ENCODE measurements around the gene STAB1. TPM values are rescaled to one million over a fixed set of nuclear protein-coding genes. Genes with fewer than 3 reads are reported as not detected.
A peak's percentile ranks its signal among the peaks of the same experiment; 100 is the strongest.

Gene STAB1, protein sequence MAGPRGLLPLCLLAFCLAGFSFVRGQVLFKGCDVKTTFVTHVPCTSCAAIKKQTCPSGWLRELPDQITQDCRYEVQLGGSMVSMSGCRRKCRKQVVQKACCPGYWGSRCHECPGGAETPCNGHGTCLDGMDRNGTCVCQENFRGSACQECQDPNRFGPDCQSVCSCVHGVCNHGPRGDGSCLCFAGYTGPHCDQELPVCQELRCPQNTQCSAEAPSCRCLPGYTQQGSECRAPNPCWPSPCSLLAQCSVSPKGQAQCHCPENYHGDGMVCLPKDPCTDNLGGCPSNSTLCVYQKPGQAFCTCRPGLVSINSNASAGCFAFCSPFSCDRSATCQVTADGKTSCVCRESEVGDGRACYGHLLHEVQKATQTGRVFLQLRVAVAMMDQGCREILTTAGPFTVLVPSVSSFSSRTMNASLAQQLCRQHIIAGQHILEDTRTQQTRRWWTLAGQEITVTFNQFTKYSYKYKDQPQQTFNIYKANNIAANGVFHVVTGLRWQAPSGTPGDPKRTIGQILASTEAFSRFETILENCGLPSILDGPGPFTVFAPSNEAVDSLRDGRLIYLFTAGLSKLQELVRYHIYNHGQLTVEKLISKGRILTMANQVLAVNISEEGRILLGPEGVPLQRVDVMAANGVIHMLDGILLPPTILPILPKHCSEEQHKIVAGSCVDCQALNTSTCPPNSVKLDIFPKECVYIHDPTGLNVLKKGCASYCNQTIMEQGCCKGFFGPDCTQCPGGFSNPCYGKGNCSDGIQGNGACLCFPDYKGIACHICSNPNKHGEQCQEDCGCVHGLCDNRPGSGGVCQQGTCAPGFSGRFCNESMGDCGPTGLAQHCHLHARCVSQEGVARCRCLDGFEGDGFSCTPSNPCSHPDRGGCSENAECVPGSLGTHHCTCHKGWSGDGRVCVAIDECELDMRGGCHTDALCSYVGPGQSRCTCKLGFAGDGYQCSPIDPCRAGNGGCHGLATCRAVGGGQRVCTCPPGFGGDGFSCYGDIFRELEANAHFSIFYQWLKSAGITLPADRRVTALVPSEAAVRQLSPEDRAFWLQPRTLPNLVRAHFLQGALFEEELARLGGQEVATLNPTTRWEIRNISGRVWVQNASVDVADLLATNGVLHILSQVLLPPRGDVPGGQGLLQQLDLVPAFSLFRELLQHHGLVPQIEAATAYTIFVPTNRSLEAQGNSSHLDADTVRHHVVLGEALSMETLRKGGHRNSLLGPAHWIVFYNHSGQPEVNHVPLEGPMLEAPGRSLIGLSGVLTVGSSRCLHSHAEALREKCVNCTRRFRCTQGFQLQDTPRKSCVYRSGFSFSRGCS (N-terminal part only)
- total RNA-seq, result 1 to 10 TPM in 2 of 8 experiments, under 1 TPM in 6; 0.11 to 2.0 (median 0.41) TPM

DNA sequence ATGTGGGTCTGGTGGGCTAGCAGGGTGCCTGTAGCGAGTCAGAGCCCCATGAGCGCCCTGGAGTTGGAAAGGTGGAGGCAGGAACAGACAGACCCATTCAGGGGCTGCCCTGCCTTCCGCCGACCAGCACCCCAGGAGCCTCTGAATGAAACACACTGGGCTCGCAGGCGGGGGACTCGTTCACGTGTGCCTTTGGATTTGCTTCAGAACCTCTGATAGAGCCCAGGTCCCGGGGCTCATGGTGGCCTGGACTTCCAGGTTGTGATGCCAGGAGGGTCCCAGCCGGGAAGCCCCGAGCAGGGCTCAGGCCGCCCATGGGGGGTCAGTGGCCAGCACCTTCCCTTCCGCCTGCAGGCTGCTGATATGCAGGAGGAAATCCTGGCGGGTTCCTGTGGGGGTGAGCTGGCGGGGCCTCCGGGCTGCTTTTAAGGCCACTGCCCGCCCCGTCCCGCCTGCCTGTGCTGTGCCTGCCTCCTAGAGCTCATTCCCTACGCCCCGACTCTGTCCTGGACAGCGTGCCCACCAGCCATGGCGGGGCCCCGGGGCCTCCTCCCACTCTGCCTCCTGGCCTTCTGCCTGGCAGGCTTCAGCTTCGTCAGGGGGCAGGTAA lies at the start of gene STAB1:
Gene STAB1, plus strand, starts transcription at position 453 of the 610 bp plus-strand sequence. Its CDS starts 76 bp downstream, at position 529.
- Histone ChIP-seq H3K4me3 (no peak within 1 kb of the TSS), H3K4me1 (replicated peaks in 1 of 2) (no peaks in the 10 kb centered on the region), H3K27ac (no peak within 1 kb of the TSS)
- in situ Hi-C loops (cut with MboI; ENCODE audit: low pct_unique_long_range_greater_than_20kb in 2 of 9, low sequenced_read_pairs in 9 of 9, unreplicated experiment in 9 of 9), result no loop called here
- ATAC-seq (replicated peaks in 6 of 8), result peak in 5 of 8 experiments; percentile 2 to 20 (median 4)
- 67 to 88% (median 84%) methylated on average over 7 to 10 of the region's 25 CpGs; no CpG with 5 or more reads in 7 of the 10 experiments for WGBS, 10 experiments

DNA sequence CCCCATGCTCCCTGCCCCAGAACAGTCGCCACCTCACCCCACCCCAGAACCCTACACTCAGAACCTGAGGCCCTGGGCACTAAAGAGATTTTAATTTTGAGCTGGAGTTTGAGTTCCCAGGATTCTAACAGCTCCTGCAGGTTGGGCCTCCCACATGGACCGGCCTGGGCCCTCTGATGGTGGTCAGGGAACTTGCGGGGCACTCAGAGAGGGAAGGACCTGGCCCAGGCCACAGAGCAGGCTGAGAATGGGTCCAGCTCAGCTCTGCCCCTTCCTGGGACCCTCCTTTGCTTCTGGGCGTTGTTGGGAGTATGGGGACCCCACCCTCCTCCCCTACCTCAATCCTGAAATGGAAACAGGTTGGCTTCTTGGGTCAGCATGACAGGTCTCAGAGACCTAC lies 49.1 kb upstream of the STAB1 start:
- 55 to 100% (median 60%) methylated on average over 1 to 2 of the region's 4 CpGs; no CpG with 5 or more reads in 7 of the 10 experiments for WGBS, 10 experiments
- in situ Hi-C loops (cut with MboI; ENCODE audit: low pct_unique_long_range_greater_than_20kb in 2 of 9, low sequenced_read_pairs in 9 of 9, unreplicated experiment in 9 of 9), result no loop called here

GRCh38 chr3:52446631-52447511 lies 48.3 kb upstream of the STAB1 start:
- in situ Hi-C loops (cut with MboI; ENCODE audit: low pct_unique_long_range_greater_than_20kb in 2 of 9, low sequenced_read_pairs in 9 of 9, unreplicated experiment in 9 of 9), result no loop called here
- peak; percentile 27 to 75 (median 50) for ATAC-seq (replicated peaks in 6 of 8)
- H3K4me3 ChIP-seq, result no peak overlapping the region
- peaks cover 0 to 4% of the 10 kb centered on the region in 2 donors for H3K4me1 ChIP-seq (replicated peaks in 1 of 2)
- no peak overlapping the region for H3K27ac ChIP-seq
- WGBS, 10 experiments, result 0 to 73% (median 0%) methylated on average over 1 to 6 of the region's 13 CpGs; no CpG with 5 or more reads in 5 of the 10 experiments

More for the DNA sequence above, 49.1 kb upstream of the STAB1 start:
- H3K27ac ChIP-seq, result no peak overlapping the region
- no peak for ATAC-seq (replicated peaks in 6 of 8)
- peaks cover 0 to 4% of the 10 kb centered on the region in 2 donors for H3K4me1 ChIP-seq (replicated peaks in 1 of 2)
- no peak overlapping the region for H3K4me3 ChIP-seq

DNA sequence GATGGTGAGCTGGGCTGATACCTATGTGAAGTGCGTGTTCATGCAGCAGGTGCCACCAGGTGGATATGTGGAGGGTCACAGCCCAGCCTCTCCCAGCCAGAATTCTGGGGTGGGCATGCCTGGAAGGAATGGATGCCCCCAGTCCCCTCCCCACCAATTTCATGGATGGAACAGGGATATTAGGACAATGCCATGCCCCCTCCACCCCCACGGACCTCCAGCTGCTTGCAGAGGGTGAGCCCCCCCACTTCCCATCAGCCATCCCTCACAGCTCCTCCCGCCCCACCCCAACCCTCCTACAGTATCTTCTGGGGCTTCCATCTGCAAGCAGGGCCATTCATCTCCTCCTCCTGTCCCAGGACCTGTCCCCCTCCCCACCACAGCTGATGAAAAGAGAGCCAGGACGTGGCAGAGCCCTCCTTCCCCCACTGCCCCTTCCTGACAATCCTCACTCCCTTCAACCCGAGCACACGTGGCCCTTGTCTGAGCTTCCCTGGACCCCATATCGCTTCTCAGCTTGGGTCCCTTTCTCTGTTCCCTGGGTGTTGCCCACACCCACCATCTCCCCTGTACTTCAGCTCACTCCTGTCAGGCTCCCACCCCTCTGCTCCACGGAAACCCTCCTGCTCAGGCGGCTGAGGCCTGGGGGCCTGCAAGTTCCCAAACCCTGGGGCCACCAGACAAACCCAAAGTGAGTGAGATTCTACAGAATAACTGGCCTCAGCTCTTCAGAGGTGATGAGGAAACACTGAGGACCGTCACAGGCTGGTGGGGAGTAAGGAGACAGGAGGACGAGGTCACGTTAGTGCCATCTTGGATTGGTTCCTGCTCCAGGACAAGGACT lies 47.4 kb upstream of the STAB1 start:
- no peak for ATAC-seq (replicated peaks in 6 of 8)
- in situ Hi-C loops (cut with MboI; ENCODE audit: low pct_unique_long_range_greater_than_20kb in 2 of 9, low sequenced_read_pairs in 9 of 9, unreplicated experiment in 9 of 9), result no loop called here
- Histone ChIP-seq H3K27ac (no peak overlapping the region), H3K4me3 (no peak overlapping the region), H3K4me1 (replicated peaks in 1 of 2) (peaks cover 0 to 4% of the 10 kb centered on the region in 2 donors)
- 63 to 80% (median 69%) methylated on average over 1 to 8 of the region's 12 CpGs; no CpG with 5 or more reads in 4 of the 10 experiments for WGBS, 10 experiments

- peaks cover 6 to 14% of the 10 kb centered on the region in 2 donors for H3K4me1 ChIP-seq (replicated peaks in 1 of 2)
- 90 to 100% (median 100%) methylated on average over 1 to 5 of the region's 11 CpGs; no CpG with 5 or more reads in 4 of the 10 experiments for WGBS, 10 experiments
- ATAC-seq (replicated peaks in 6 of 8), result no peak
- in situ Hi-C loops (cut with MboI; ENCODE audit: low pct_unique_long_range_greater_than_20kb in 2 of 9, low sequenced_read_pairs in 9 of 9, unreplicated experiment in 9 of 9), result no loop called here
- no peak overlapping the region for H3K4me3 ChIP-seq
- no peak overlapping the region for H3K27ac ChIP-seq
These were observed 44.5 kb upstream of the STAB1 start for GRCh38 chr3:52450489-52451236.

DNA sequence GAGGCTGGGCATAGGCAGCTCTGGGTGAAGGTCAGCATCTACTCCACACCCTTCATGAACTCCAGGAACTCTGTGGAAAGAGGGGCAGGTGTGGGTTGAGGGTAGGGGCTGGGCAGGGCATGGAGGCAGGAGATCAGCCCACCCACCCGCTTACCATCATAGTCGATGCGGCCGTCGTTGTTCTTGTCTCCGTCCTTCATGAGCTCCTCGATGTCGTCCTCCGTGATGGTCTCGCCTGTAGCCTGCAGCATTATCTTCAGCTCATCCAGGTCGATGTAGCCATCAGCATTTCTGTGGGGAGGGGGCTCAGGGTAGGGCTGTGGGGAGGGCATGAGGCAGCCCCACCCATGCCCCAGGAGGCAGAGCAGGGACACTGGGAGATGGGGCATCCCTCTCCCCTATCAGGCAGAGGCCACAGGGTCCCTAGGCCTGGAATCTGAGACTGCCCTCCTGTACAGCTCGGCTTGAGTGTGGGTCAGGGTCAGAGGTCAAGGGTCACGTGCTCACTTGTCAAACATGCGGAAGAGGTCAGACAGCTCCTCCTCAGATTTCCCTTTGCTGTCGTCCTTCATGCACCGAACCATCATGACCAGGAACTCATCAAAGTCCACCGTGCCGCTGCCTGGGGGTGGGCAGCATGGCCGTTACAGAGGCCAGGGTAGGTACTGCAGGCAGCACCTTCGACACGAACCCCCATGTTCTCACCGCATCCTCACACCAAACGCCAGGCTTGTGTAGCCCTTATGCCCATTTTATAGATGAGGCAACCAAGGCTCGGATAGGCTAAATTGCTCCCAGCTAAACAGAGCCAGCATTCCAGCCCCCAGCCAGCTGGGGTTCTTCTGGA lies 43.7 kb upstream of the STAB1 start:
- in situ Hi-C loops (cut with MboI; ENCODE audit: low pct_unique_long_range_greater_than_20kb in 2 of 9, low sequenced_read_pairs in 9 of 9, unreplicated experiment in 9 of 9), result no loop called here
- Histone ChIP-seq H3K4me1 (replicated peaks in 1 of 2) (peaks cover 6 to 14% of the 10 kb centered on the region in 2 donors), H3K4me3 (no peak overlapping the region), H3K27ac (no peak overlapping the region)
- 35 to 100% (median 100%) methylated on average over 1 to 5 of the region's 24 CpGs; no CpG with 5 or more reads in 5 of the 10 experiments for WGBS, 10 experiments
- ATAC-seq (replicated peaks in 6 of 8), result no peak

DNA sequence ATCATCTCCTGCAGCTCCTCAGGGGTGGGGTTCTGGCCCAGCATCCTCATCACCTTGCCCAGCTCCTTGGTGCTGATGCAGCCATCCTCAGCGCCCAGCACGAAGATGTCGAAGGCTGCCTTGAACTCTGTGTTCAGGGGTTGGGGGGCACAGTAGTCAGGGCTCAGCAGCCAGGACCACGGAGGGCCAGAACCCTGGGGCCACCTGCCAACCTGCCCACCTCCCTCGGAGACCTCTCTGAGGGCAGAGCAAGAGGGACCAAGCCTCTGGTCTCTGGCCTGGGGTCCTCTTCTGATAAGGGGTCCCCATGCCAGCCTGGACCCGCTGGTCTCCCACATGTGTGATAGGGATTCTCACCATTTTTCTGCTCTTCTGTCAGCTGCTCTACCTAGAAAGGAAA lies 43.0 kb upstream of the STAB1 start:
- in situ Hi-C loops (cut with MboI; ENCODE audit: low pct_unique_long_range_greater_than_20kb in 2 of 9, low sequenced_read_pairs in 9 of 9, unreplicated experiment in 9 of 9), result no loop called here
- WGBS, 10 experiments, result 82 to 100% methylated on average over 2 of the region's 6 CpGs; no CpG with 5 or more reads in 8 of the 10 experiments
- H3K27ac ChIP-seq, result no peak overlapping the region
- H3K4me1 ChIP-seq (replicated peaks in 1 of 2), result peaks cover 11 to 18% of the 10 kb centered on the region in 2 donors
- no peak for ATAC-seq (replicated peaks in 6 of 8)
- H3K4me3 ChIP-seq, result no peak overlapping the region

- no peak overlapping the region for H3K4me3 ChIP-seq
- 73 to 100% (median 84%) methylated on average over 1 to 4 of the region's 11 CpGs; no CpG with 5 or more reads in 4 of the 10 experiments for WGBS, 10 experiments
- no peak for ATAC-seq (replicated peaks in 6 of 8)
- in situ Hi-C loops (cut with MboI; ENCODE audit: low pct_unique_long_range_greater_than_20kb in 2 of 9, low sequenced_read_pairs in 9 of 9, unreplicated experiment in 9 of 9), result no loop called here
- H3K4me1 ChIP-seq (replicated peaks in 1 of 2), result peaks cover 16 to 24% of the 10 kb centered on the region in 2 donors
- no peak overlapping the region for H3K27ac ChIP-seq
These were observed 42.4 kb upstream of the STAB1 start for GRCh38 chr3:52452570-52453221.

GRCh38 chr3:52453496-52454249 lies 41.5 kb upstream of the STAB1 start, which contains the start of gene TNNC1:
Gene TNNC1 (minus strand): TSS chr3:52454041. CDS start chr3:52454015, 26 bp downstream.
- in situ Hi-C loops (cut with MboI; ENCODE audit: low pct_unique_long_range_greater_than_20kb in 2 of 9, low sequenced_read_pairs in 9 of 9, unreplicated experiment in 9 of 9), result no loop called here
- Histone ChIP-seq H3K4me3 (no peak within 1 kb of the TSS), H3K27ac (peak within 1 kb of the TSS; percentile 65 to 87), H3K4me1 (replicated peaks in 1 of 2) (peaks cover 21 to 26% of the 10 kb centered on the region in 2 donors)
- ATAC-seq (replicated peaks in 6 of 8), result peak in 6 of 8 experiments; percentile 5 to 24 (median 18)
- WGBS, 10 experiments, result 30 to 100% (median 71%) methylated on average over 1 to 5 of the region's 16 CpGs; no CpG with 5 or more reads in 6 of the 10 experiments
